GM06990 (cell line): ENCODE measurements around the gene AKNA.

Experiments used
- DNase-seq: peaks from one replicate; pipeline ENCODE4 v3.0.0-alpha.2; 2011; ENCODE audit not compliant: insufficient read length; ENCODE audit errors: extremely low read depth
- H3K27me3 ChIP-seq: replicated peaks from 2 replicates; pipeline ENCODE4 v1.6.0; 2011; ENCODE audit warnings: low read length; ENCODE audit not compliant: control insufficient read depth, insufficient read depth
- H3K36me3 ChIP-seq: 2 replicates; pipeline ENCODE4 v1.5.1; 2011; ENCODE audit warnings: low read length; ENCODE audit not compliant: control insufficient read depth, insufficient read depth
- H3K4me3 ChIP-seq: replicated peaks from 2 replicates; pipeline ENCODE4 v1.5.1; 2011; ENCODE audit warnings: low read depth, mild to moderate bottlenecking, control low read depth, low read length
- TF ChIP-seq, protein P1 (sequence below): IDR thresholded peaks from 2 replicates; pipeline ENCODE4 v1.5.1; 2011; ENCODE audit warnings: low read length, control low read depth, mild to moderate bottlenecking, inconsistent platforms; ENCODE audit not compliant: insufficient read depth, poor library complexity, severe bottlenecking

AKNA gene

DNA sequence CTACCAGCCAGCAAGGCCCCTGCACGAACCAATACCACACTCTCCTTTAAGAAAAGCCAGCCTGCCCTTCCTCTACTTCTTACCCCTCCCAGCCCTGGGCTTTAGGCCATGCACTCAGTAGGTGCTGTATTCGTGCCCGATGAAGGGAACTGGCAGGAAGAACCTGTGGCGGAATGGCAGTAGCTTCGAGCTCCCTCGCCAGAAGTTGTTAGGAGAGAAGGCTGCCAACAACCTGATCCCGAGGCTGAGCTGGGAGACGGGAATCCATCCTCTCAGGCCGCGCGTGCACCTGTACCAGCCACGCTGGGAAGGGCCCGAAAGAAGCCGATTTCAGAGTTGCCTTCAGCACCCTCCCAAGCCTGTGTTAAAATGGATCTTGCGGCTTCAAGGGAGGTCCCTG, 45.3 kb upstream of the AKNA start:
- Histone ChIP-seq H3K36me3 (no peaks in the 10 kb centered on the region), H3K27me3 (peaks cover 8% of the 10 kb centered on the region), H3K4me3 (no peak overlapping the region)
- TF ChIP-seq, protein P1, sequence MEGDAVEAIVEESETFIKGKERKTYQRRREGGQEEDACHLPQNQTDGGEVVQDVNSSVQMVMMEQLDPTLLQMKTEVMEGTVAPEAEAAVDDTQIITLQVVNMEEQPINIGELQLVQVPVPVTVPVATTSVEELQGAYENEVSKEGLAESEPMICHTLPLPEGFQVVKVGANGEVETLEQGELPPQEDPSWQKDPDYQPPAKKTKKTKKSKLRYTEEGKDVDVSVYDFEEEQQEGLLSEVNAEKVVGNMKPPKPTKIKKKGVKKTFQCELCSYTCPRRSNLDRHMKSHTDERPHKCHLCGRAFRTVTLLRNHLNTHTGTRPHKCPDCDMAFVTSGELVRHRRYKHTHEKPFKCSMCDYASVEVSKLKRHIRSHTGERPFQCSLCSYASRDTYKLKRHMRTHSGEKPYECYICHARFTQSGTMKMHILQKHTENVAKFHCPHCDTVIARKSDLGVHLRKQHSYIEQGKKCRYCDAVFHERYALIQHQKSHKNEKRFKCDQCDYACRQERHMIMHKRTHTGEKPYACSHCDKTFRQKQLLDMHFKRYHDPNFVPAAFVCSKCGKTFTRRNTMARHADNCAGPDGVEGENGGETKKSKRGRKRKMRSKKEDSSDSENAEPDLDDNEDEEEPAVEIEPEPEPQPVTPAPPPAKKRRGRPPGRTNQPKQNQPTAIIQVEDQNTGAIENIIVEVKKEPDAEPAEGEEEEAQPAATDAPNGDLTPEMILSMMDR, result no peak
- DNase-seq, result no peak

GRCh38 chr9:114432323-114433067, 44.7 kb upstream of the AKNA start:
- Histone ChIP-seq H3K27me3 (peaks cover 8% of the 10 kb centered on the region), H3K36me3 (no peaks in the 10 kb centered on the region), H3K4me3 (no peak overlapping the region)
- no peak for DNase-seq
- TF ChIP-seq, protein P1, result no peak

DNA sequence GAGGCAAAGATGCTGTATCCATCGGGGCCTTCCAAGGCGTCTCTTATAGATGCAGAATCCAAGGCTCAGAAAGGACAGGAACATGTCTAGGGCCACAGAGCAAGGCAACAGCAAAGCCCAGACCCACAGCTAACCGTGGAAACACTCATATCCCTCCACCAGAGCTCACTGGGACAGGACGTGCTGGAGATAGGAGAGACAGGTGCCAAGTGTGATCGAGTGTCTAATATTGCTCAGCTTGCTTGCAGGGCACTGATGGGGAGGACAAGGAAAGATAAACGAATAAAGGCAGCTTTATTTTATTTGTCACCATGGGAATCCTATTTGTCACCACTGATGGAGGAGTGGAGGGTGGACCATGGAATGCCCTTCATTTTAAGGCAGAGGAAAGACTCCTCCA, 44.0 kb upstream of the AKNA start:
- H3K4me3 ChIP-seq, result no peak overlapping the region
- TF ChIP-seq, protein P1, result no peak
- no peaks in the 10 kb centered on the region for H3K36me3 ChIP-seq
- DNase-seq, result no peak
- peaks cover 8% of the 10 kb centered on the region for H3K27me3 ChIP-seq

GRCh38 chr9:114431003-114431402, 43.2 kb upstream of the AKNA start:
- no peak overlapping the region for H3K4me3 ChIP-seq
- TF ChIP-seq, protein P1, result no peak
- DNase-seq, result no peak
- H3K36me3 ChIP-seq, result no peaks in the 10 kb centered on the region
- H3K27me3 ChIP-seq, result peaks cover 8% of the 10 kb centered on the region

- Histone ChIP-seq H3K27me3 (peaks cover 8% of the 10 kb centered on the region), H3K4me3 (no peak overlapping the region), H3K36me3 (no peaks in the 10 kb centered on the region)
- TF ChIP-seq, protein P1, result no peak
- DNase-seq, result no peak
Observed at GRCh38 chr9:114430457-114430856, 42.7 kb upstream of the AKNA start.
